BLaER1 (cell line): ENCODE measurements around the gene ETHE1.

ENCODE experiments used
- H3K27ac ChIP-seq: shearing (Covaris generic); formaldehyde crosslinking; 2 replicates; pipeline ENCODE4 v1.8.1; 2022
- H3K27me3 ChIP-seq: shearing (Covaris generic); formaldehyde crosslinking; 2 replicates; pipeline ENCODE4 v1.8.1; 2022
- H3K36me3 ChIP-seq: shearing (Covaris generic); formaldehyde crosslinking; 2 replicates; pipeline ENCODE4 v1.8.1; 2022
- H3K4me1 ChIP-seq: shearing (Covaris generic); formaldehyde crosslinking; 2 replicates; pipeline ENCODE4 v1.8.1; 2022
- H3K4me2 ChIP-seq: shearing (Covaris generic); formaldehyde crosslinking; 2 replicates; pipeline ENCODE4 v1.8.1; 2022
- H3K4me3 ChIP-seq: shearing (Covaris generic); formaldehyde crosslinking; 2 replicates; pipeline ENCODE4 v1.8.1; 2022
- H3K9ac ChIP-seq: shearing (Covaris generic); formaldehyde crosslinking; 2 replicates; pipeline ENCODE4 v1.8.1; 2022
- H3K9me3 ChIP-seq: shearing (Covaris generic); formaldehyde crosslinking; 2 replicates; pipeline ENCODE4 v1.8.1; 2022
- H4K20me1 ChIP-seq: shearing (Covaris generic); formaldehyde crosslinking; 2 replicates; pipeline ENCODE4 v1.8.1; 2022
- Cebpa-rat ChIP-seq: shearing (Covaris generic); IDR thresholded peaks from 2 replicates; pipeline ENCODE4 v1.8.1; 2022

The ETHE1 gene

GRCh38 chr19:43496960-43497359, 30.0 kb downstream of the ETHE1 start:
- 0 out of 2 replicates have a peak, but pooled peaks cover 5% of the 10 kb centered on the region for H4K20me1 ChIP-seq
- no peak overlapping the region for H3K27ac ChIP-seq
- H3K27me3 ChIP-seq: no peaks in the 10 kb centered on the region
- no peak overlapping the region for H3K9ac ChIP-seq
- no peak for TF ChIP-seq Cebpa-rat
- no peaks in the 10 kb centered on the region for H3K9me3 ChIP-seq
- H3K4me2 ChIP-seq: no peak overlapping the region
- H3K4me3 ChIP-seq: no peak overlapping the region
- H3K36me3 ChIP-seq: peaks cover 52% of the 10 kb centered on the region
- H3K4me1 ChIP-seq: peaks cover 5% of the 10 kb centered on the region

- no peak overlapping the region for H3K27ac ChIP-seq
- no peak overlapping the region for H3K9ac ChIP-seq
- H3K4me1 ChIP-seq: peaks cover 18% of the 10 kb centered on the region
- H3K4me2 ChIP-seq: no peak overlapping the region
- H4K20me1 ChIP-seq: no peaks in the 10 kb centered on the region
- H3K27me3 ChIP-seq: no peaks in the 10 kb centered on the region
- H3K4me3 ChIP-seq: no peak overlapping the region
- TF ChIP-seq Cebpa-rat: no peak
- peaks cover 45% of the 10 kb centered on the region for H3K36me3 ChIP-seq
- H3K9me3 ChIP-seq: no peaks in the 10 kb centered on the region
Measured at GRCh38 chr19:43495082-43495481, 31.9 kb downstream of the ETHE1 start.

- Histone ChIP-seq H3K4me3 (no peak overlapping the region), H3K27me3 (no peaks in the 10 kb centered on the region), H3K4me2 (no peak overlapping the region), H3K36me3 (peaks cover 23% of the 10 kb centered on the region), H3K27ac (no peak overlapping the region), H4K20me1 (no peaks in the 10 kb centered on the region), H3K9ac (no peak overlapping the region), H3K4me1 (peaks cover 51% of the 10 kb centered on the region), H3K9me3 (no peaks in the 10 kb centered on the region)
- no peak for TF ChIP-seq Cebpa-rat
Measured at GRCh38 chr19:43490759-43491158, 36.2 kb downstream of the ETHE1 start.

- no peaks in the 10 kb centered on the region for H3K27me3 ChIP-seq
- no peak for TF ChIP-seq Cebpa-rat
- H3K27ac ChIP-seq: no peak overlapping the region
- H3K36me3 ChIP-seq: peaks cover 17% of the 10 kb centered on the region
- no peaks in the 10 kb centered on the region for H3K9me3 ChIP-seq
- H3K4me2 ChIP-seq: peak overlapping the region; percentile 60
- no peak overlapping the region for H3K4me3 ChIP-seq
- H4K20me1 ChIP-seq: no peaks in the 10 kb centered on the region
- H3K9ac ChIP-seq: no peak overlapping the region
- H3K4me1 ChIP-seq: peaks cover 51% of the 10 kb centered on the region
Measured at GRCh38 chr19:43489979-43490599, 36.9 kb downstream of the ETHE1 start.

- Histone ChIP-seq H3K4me2 (peak overlapping the region; percentile 60), H3K27ac (no peak overlapping the region), H3K27me3 (no peaks in the 10 kb centered on the region), H3K4me3 (no peak overlapping the region), H3K4me1 (peaks cover 51% of the 10 kb centered on the region), H3K9ac (no peak overlapping the region), H3K36me3 (peaks cover 9% of the 10 kb centered on the region), H3K9me3 (no peaks in the 10 kb centered on the region), H4K20me1 (no peaks in the 10 kb centered on the region)
- TF ChIP-seq Cebpa-rat: no peak
Measured at GRCh38 chr19:43489310-43489709, 37.7 kb downstream of the ETHE1 start.

GRCh38 chr19:43488179-43488578, 38.8 kb downstream of the ETHE1 start:
- no peak overlapping the region for H3K9ac ChIP-seq
- H3K4me1 ChIP-seq: peaks cover 51% of the 10 kb centered on the region
- no peak overlapping the region for H3K4me3 ChIP-seq
- no peaks in the 10 kb centered on the region for H3K9me3 ChIP-seq
- H3K27me3 ChIP-seq: no peaks in the 10 kb centered on the region
- H3K4me2 ChIP-seq: no peak overlapping the region; the same call in 1 of the 2 replicates
- H4K20me1 ChIP-seq: no peaks in the 10 kb centered on the region
- peaks cover under 1% of the 10 kb centered on the region; the same call in 1 of the 2 replicates for H3K36me3 ChIP-seq
- no peak for TF ChIP-seq Cebpa-rat
- no peak overlapping the region for H3K27ac ChIP-seq

- no peak for TF ChIP-seq Cebpa-rat
- no peak overlapping the region for H3K4me2 ChIP-seq
- H4K20me1 ChIP-seq: no peaks in the 10 kb centered on the region
- H3K27me3 ChIP-seq: no peaks in the 10 kb centered on the region
- H3K4me3 ChIP-seq: no peak overlapping the region
- H3K36me3 ChIP-seq: peaks cover under 1% of the 10 kb centered on the region; the same call in 1 of the 2 replicates
- H3K4me1 ChIP-seq: peaks cover 44% of the 10 kb centered on the region
- H3K9me3 ChIP-seq: no peaks in the 10 kb centered on the region
- H3K27ac ChIP-seq: no peak overlapping the region
- H3K9ac ChIP-seq: no peak overlapping the region
Measured at GRCh38 chr19:43486412-43486811, 40.6 kb downstream of the ETHE1 start.

- H3K9ac ChIP-seq: no peak overlapping the region
- peaks cover 40% of the 10 kb centered on the region for H3K4me1 ChIP-seq
- no peak overlapping the region for H3K27ac ChIP-seq
- H4K20me1 ChIP-seq: no peaks in the 10 kb centered on the region
- peaks cover 5% of the 10 kb centered on the region; the same call in 1 of the 2 replicates for H3K36me3 ChIP-seq
- no peak overlapping the region for H3K4me2 ChIP-seq
- no peak for TF ChIP-seq Cebpa-rat
- H3K9me3 ChIP-seq: no peaks in the 10 kb centered on the region
- no peaks in the 10 kb centered on the region for H3K27me3 ChIP-seq
- no peak overlapping the region for H3K4me3 ChIP-seq
Measured at GRCh38 chr19:43485951-43486350, 41.0 kb downstream of the ETHE1 start.

GRCh38 chr19:43483281-43483680, 43.7 kb downstream of the ETHE1 start:
- no peak overlapping the region for H3K27ac ChIP-seq
- no peak for TF ChIP-seq Cebpa-rat
- H3K4me2 ChIP-seq: no peak overlapping the region
- no peak overlapping the region for H3K4me3 ChIP-seq
- peaks cover 16% of the 10 kb centered on the region for H3K4me1 ChIP-seq
- H3K9me3 ChIP-seq: no peaks in the 10 kb centered on the region
- H3K27me3 ChIP-seq: no peaks in the 10 kb centered on the region
- no peaks in the 10 kb centered on the region for H4K20me1 ChIP-seq
- no peak overlapping the region for H3K9ac ChIP-seq
- peaks cover 14% of the 10 kb centered on the region; the same call in 1 of the 2 replicates for H3K36me3 ChIP-seq

- no peak overlapping the region for H3K4me3 ChIP-seq
- no peak overlapping the region for H3K27ac ChIP-seq
- TF ChIP-seq Cebpa-rat: no peak
- no peaks in the 10 kb centered on the region for H4K20me1 ChIP-seq
- peaks cover 5% of the 10 kb centered on the region for H3K4me1 ChIP-seq
- H3K4me2 ChIP-seq: no peak overlapping the region
- no peaks in the 10 kb centered on the region for H3K9me3 ChIP-seq
- H3K36me3 ChIP-seq: peaks cover 25% of the 10 kb centered on the region; the same call in 1 of the 2 replicates
- no peaks in the 10 kb centered on the region for H3K27me3 ChIP-seq
- H3K9ac ChIP-seq: no peak overlapping the region
Measured at GRCh38 chr19:43482193-43482592, 44.8 kb downstream of the ETHE1 start.

GRCh38 chr19:43481701-43482100, 45.3 kb downstream of the ETHE1 start:
- H3K9me3 ChIP-seq: no peaks in the 10 kb centered on the region
- H3K9ac ChIP-seq: no peak overlapping the region
- no peaks in the 10 kb centered on the region for H3K4me1 ChIP-seq
- no peak for TF ChIP-seq Cebpa-rat
- H3K4me2 ChIP-seq: no peak overlapping the region
- H3K27me3 ChIP-seq: no peaks in the 10 kb centered on the region
- no peak overlapping the region for H3K4me3 ChIP-seq
- no peaks in the 10 kb centered on the region for H4K20me1 ChIP-seq
- H3K27ac ChIP-seq: no peak overlapping the region
- H3K36me3 ChIP-seq: peaks cover 28% of the 10 kb centered on the region
